A549 (cell line): ENCODE results near the gene BORA. TPM values are rescaled to one million over a fixed set of nuclear protein-coding genes. Genes with fewer than 3 reads are reported as not detected.

Source experiments
- ATAC-seq, 2 experiments: fragments of 200-7000 bp in 1 of 2; fragments of >200 bp in 1 of 2; cut with Nextera tagmentation in 1 of 2; cut with Tn5 transposase in 1 of 2; 3 replicates each; pipeline versions ENCODE4 v1.8.0 to v1.9.1; 2018 to 2020; ENCODE audit warnings: mild to moderate bottlenecking in 1 of 2, moderate library complexity in 1 of 2
- CTCF ChIA-PET: fragments of 300-600 bp; sonication (Branson Sonifier 250); formaldehyde crosslinking; extraction: SDS; loops from one replicate; lab custom pipeline; 2021; ENCODE audit warnings: antibody characterized with exemption, inconsistent platforms; lab: Yijun Ruan, JAX
- POLR2A ChIA-PET: fragments of 350-600 bp; formaldehyde crosslinking; extraction: SDS; loops from one replicate; lab custom pipeline; 2021; ENCODE audit warnings: antibody characterized with exemption, inconsistent platforms; lab: Yijun Ruan, JAX
- DNase-seq, 2 experiments: peaks; one replicate each; pipeline versions ENCODE4 v3.0.0 to v3.0.0-alpha.2; 2011 to 2016; ENCODE audit warnings: low read depth in 1 of 2, low spot score in 1 of 2
- FAIRE-seq: peaks from 2 replicates; lab custom pipeline; 2011; peaks lifted over from hg19 to GRCh38; lab: Jason Lieb, UNC
- H3K27ac ChIP-seq, 2 experiments: fragments of >200 bp; sonication (Bioruptor Twin); formaldehyde crosslinking; 3 replicates each; pipeline ENCODE4 v1.5.1; 2016 to 2017
- H3K4me1 ChIP-seq: fragments of >200 bp; sonication (Bioruptor Twin); formaldehyde crosslinking; 3 replicates; pipeline ENCODE4 v1.6.1; 2016
- H3K4me2 ChIP-seq: fragments of >200 bp; sonication (Bioruptor Twin); formaldehyde crosslinking; 3 replicates; pipeline ENCODE4 v1.6.1; 2016
- H3K4me3 ChIP-seq: fragments of >200 bp; sonication (Bioruptor Twin); formaldehyde crosslinking; 3 replicates; pipeline ENCODE4 v1.5.1; 2016
- H3K9me3 ChIP-seq: fragments of >200 bp; sonication (Bioruptor Twin); formaldehyde crosslinking; 3 replicates; pipeline ENCODE4 v1.6.1; 2016
- BHLHE40 ChIP-seq: IDR thresholded peaks from 2 replicates; pipeline ENCODE4 v1.6.1; 2012; ENCODE audit warnings: low read depth, low read length, inconsistent platforms
- EHMT2 ChIP-seq: fragments of 200-600 bp; sonication (generic); IDR thresholded peaks from 2 replicates; pipeline ENCODE4 v1.6.1; 2016; ENCODE audit warnings: antibody characterized with exemption, low read depth, mild to moderate bottlenecking, moderate library complexity
- EP300 ChIP-seq, 2 experiments: fragments of >200 bp; sonication (Bioruptor Twin); formaldehyde crosslinking; IDR thresholded peaks; 2 replicates in 1 of 2; 3 replicates in 1 of 2; pipeline ENCODE4 v1.6.1; 2016 to 2017
- FOXS1 ChIP-seq: fragments of 250-450 bp; sonication (Bioruptor Pico); IDR thresholded peaks from 2 replicates; pipeline ENCODE4 v1.5.0; 2020; ENCODE audit warnings: mild to moderate bottlenecking, moderate library complexity
- GATA3 ChIP-seq: IDR thresholded peaks from 2 replicates; pipeline ENCODE4 v1.6.1; 2012; ENCODE audit warnings: borderline replicate concordance
- HEYL ChIP-seq: fragments of 250-450 bp; sonication (Bioruptor Pico); IDR thresholded peaks from 2 replicates; pipeline ENCODE4 v1.8.0; 2021; ENCODE audit warnings: mild to moderate bottlenecking, moderate library complexity
- HOXA7 ChIP-seq: fragments of 250-450 bp; sonication (Bioruptor Pico); IDR thresholded peaks from 2 replicates; pipeline ENCODE4 v1.5.0; 2020; ENCODE audit warnings: mild to moderate bottlenecking, moderate library complexity
- HOXB13 ChIP-seq: fragments of 250-450 bp; sonication (Bioruptor Pico); IDR thresholded peaks from 2 replicates; pipeline ENCODE4 v1.5.0; 2020; ENCODE audit warnings: low read depth, mild to moderate bottlenecking, moderate library complexity
- JUN ChIP-seq, 2 experiments: fragments of >200 bp; sonication (Bioruptor Twin); formaldehyde crosslinking; IDR thresholded peaks; 2 replicates in 1 of 2; 3 replicates in 1 of 2; pipeline ENCODE4 v1.6.1; 2016 to 2017
- MAX ChIP-seq: IDR thresholded peaks from 2 replicates; pipeline ENCODE4 v1.6.1; 2012
- MYC ChIP-seq: IDR thresholded peaks from 2 replicates; pipeline ENCODE4 v1.6.1; 2012; ENCODE audit warnings: mild to moderate bottlenecking, inconsistent platforms, low read length, improper control_type of control experiment, borderline replicate concordance
- NFE2L2 ChIP-seq: fragments of 150-350 bp; conservative IDR thresholded peaks from 2 replicates; pipeline ENCODE4 v1.6.1; 2014; ENCODE audit warnings: low read length
- PHF8 ChIP-seq: fragments of 200-600 bp; sonication (generic); IDR thresholded peaks from 2 replicates; pipeline ENCODE4 v1.6.1; 2016; ENCODE audit warnings: low read depth, mild to moderate bottlenecking, antibody characterized with exemption, moderate library complexity, borderline replicate concordance
- POLR2A ChIP-seq: IDR thresholded peaks from 2 replicates; pipeline ENCODE4 v1.6.1; 2012; ENCODE audit warnings: mild to moderate bottlenecking, low read length
- POLR2AphosphoS2 ChIP-seq: conservative IDR thresholded peaks from 2 replicates; pipeline ENCODE4 v1.6.1; 2012; ENCODE audit warnings: low read length, improper control_type of control experiment, inconsistent platforms
- RARB ChIP-seq: fragments of 250-450 bp; sonication (Bioruptor Pico); IDR thresholded peaks from 2 replicates; pipeline ENCODE4 v1.8.0; 2021; ENCODE audit warnings: mild to moderate bottlenecking, moderate library complexity
- RFX5 ChIP-seq: fragments of 450-650 bp; IDR thresholded peaks from 2 replicates; pipeline ENCODE4 v1.7.1; 2014; ENCODE audit warnings: antibody characterized with exemption, mild to moderate bottlenecking, moderate library complexity
- SREBF2 ChIP-seq: fragments of 450-650 bp; IDR thresholded peaks from 2 replicates; pipeline ENCODE4 v1.6.1; 2014; ENCODE audit warnings: mild to moderate bottlenecking, moderate library complexity
- TFCP2L1 ChIP-seq: fragments of 250-450 bp; sonication (Bioruptor Pico); IDR thresholded peaks from 2 replicates; pipeline ENCODE4 v1.5.0; 2021; ENCODE audit warnings: mild to moderate bottlenecking
- TP53 ChIP-seq: fragments of 250-450 bp; sonication (Bioruptor Pico); IDR thresholded peaks from 2 replicates; pipeline ENCODE4 v1.5.0; 2021; ENCODE audit warnings: mild to moderate bottlenecking, moderate library complexity
- ZC3H11A ChIP-seq: fragments of 450-650 bp; IDR thresholded peaks from 2 replicates; pipeline ENCODE4 v1.6.1; 2014; ENCODE audit warnings: antibody characterized with exemption, mild to moderate bottlenecking
- ZFP36 ChIP-seq: fragments of 450-650 bp; IDR thresholded peaks from 2 replicates; pipeline ENCODE4 v1.6.1; 2014; ENCODE audit warnings: borderline replicate concordance; ENCODE audit not compliant: partially characterized antibody
- WGBS: methylation state at CpG from one replicate; pipeline ENCODE4 v1.1.6; 2017; ENCODE audit errors: missing lambda C conversion rate; 5-methylcytosine and 5-hydroxymethylcytosine counted together
- polyA minus RNA-seq: library from RNA; depleted of rRNA, polyadenylated mRNA; stranded (reverse); fragments of >200 nt; gene quantifications from 2 replicates; pipeline ENCODE4 v1.2.3, GENCODE V29; 2011; rRNA and poly(A)+ RNA removed
- polyA plus RNA-seq, 4 experiments: library from polyadenylated mRNA; depleted of rRNA in 3 of 4; stranded (reverse); fragments of >200 nt; fragmentation: RNase III in 1 of 4; extraction: RNeasy Plus Mini Kit Qiagen cat#74134 plus additional on column Dnase treatment in 1 of 4; gene quantifications; 2 replicates in 3 of 4; 3 replicates in 1 of 4; pipeline ENCODE4 v1.2.3, GENCODE V29; 2011 to 2017
- TF ChIP-seq, protein P1 (sequence below): IDR thresholded peaks from 2 replicates; pipeline ENCODE4 v1.6.1; 2012; ENCODE audit warnings: low read depth, borderline replicate concordance
- TF ChIP-seq, protein P2 (sequence below): fragments of 150-350 bp; IDR thresholded peaks from 2 replicates; pipeline ENCODE4 v1.6.1; 2014; ENCODE audit warnings: low read depth, mild to moderate bottlenecking, low read length

Gene BORA
- polyA plus RNA-seq (2011; rRNA removed): 7.1 and 9.9 TPM in 2 replicates
- 2.1 and 2.7 TPM in 2 replicates for polyA plus RNA-seq (2012; cell fraction: cytosol; rRNA removed)
- 1.6 and 3.2 TPM in 2 replicates for polyA plus RNA-seq (2012; cell fraction: nucleus; rRNA removed)
- polyA plus RNA-seq (2017; fragmentation: RNase III; extraction: RNeasy Plus Mini Kit Qiagen cat#74134 plus additional on column Dnase treatment): 8.4 to 10.1 TPM (median 9.1 TPM) in 3 replicates
- polyA minus RNA-seq: 2.1 and 3.3 TPM in 2 replicates

GRCh38 chr13:72727417-72728289 is at the start of gene BORA, which contains the start of gene MZT1:
BORA (plus strand) TSS chr13:72727923; CDS start chr13:72728941, 1,018 bp downstream.
MZT1 (minus strand) TSS chr13:72727629; CDS start chr13:72727602, 27 bp downstream.
- peak; percentile 80 to 96 for DNase-seq
- Histone ChIP-seq H3K27ac (peak within 1 kb of the TSS; percentile 84 to 95), H3K4me2 (peak within 1 kb of the TSS; percentile 94), H3K4me1 (peaks cover 15% of the 10 kb centered on the region; the same call in 2 of the 3 replicates), H3K4me3 (peak within 1 kb of the TSS; percentile 83), H3K9me3 (no peaks in the 10 kb centered on the region)
- CTCF ChIA-PET: interaction anchor here (0.6 to 1.1 kb wide), 2 partner anchors 79 to 82 kb away, joined by 3 to 4 read pairs; no protein-coding TSS in a partner anchor
- POLR2A ChIA-PET: no interaction called here
- TF ChIP-seq, protein P1, sequence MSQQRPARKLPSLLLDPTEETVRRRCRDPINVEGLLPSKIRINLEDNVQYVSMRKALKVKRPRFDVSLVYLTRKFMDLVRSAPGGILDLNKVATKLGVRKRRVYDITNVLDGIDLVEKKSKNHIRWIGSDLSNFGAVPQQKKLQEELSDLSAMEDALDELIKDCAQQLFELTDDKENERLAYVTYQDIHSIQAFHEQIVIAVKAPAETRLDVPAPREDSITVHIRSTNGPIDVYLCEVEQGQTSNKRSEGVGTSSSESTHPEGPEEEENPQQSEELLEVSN: peak; percentile 74; the same call in 1 of the 2 replicates
- TF ChIP-seq MYC: 0 out of 2 replicates have a peak, but pooled peaks have one; percentile 29
- TF ChIP-seq PHF8: peak; percentile 36; the same call in 1 of the 2 replicates
- peak; percentile 74 for TF ChIP-seq RFX5
- TF ChIP-seq POLR2A: peak; percentile 44
- no peak for TF ChIP-seq FOXS1
- peak; percentile 94 for TF ChIP-seq MAX
- no peak for TF ChIP-seq EHMT2
- peak in 1 of 2 experiments; percentile 49; a peak in 2 of 5 replicates for TF ChIP-seq JUN (IDR thresholded peaks at IDR 0.05)
- no peak for TF ChIP-seq TFCP2L1 (CRISPR knock-in tag)
- peak; percentile 54 for FAIRE-seq
- peak; percentile 98 to 99 for ATAC-seq
- 1% methylated on average over 14 of the region's 71 CpGs for WGBS

- no peak for ATAC-seq
- WGBS: 0% methylated on average over 1 of the region's 1 CpG
- DNase-seq: no peak
- Histone ChIP-seq H3K4me2 (no peak overlapping the region), H3K27ac (no peak overlapping the region), H3K9me3 (no peaks in the 10 kb centered on the region), H3K4me3 (no peak overlapping the region), H3K4me1 (no peaks in the 10 kb centered on the region)
- CTCF ChIA-PET: no interaction called here
- POLR2A ChIA-PET: no interaction called here
- FAIRE-seq: no peak
- TF ChIP-seq RARB (CRISPR knock-in tag) (no peak), TP53 (CRISPR knock-in tag) (no peak), BHLHE40 (no peak), NFE2L2 (no peak), EP300 (IDR thresholded peaks at IDR 0.05) (no peak), GATA3 (no peak), HOXA7 (no peak), ZC3H11A (no peak), FOXS1 (no peak), HEYL (CRISPR knock-in tag) (no peak), HOXB13 (CRISPR knock-in tag) (no peak), POLR2AphosphoS2 (no peak), MAX (no peak), SREBF2 (no peak), ZFP36 (no peak)
- TF ChIP-seq, protein P2, sequence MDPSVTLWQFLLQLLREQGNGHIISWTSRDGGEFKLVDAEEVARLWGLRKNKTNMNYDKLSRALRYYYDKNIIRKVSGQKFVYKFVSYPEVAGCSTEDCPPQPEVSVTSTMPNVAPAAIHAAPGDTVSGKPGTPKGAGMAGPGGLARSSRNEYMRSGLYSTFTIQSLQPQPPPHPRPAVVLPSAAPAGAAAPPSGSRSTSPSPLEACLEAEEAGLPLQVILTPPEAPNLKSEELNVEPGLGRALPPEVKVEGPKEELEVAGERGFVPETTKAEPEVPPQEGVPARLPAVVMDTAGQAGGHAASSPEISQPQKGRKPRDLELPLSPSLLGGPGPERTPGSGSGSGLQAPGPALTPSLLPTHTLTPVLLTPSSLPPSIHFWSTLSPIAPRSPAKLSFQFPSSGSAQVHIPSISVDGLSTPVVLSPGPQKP: no peak
Observed at GRCh38 chr13:72678312-72678711, 49.4 kb upstream of the BORA start.
